Loucy (cell line): Measurements from ENCODE around the gene STARD13.

Experiments used
- H2AFZ ChIP-seq: fragments of 200-600 bp; sonication (generic); 2 replicates; pipeline ENCODE4 v1.6.0; 2016; ENCODE audit warnings: antibody characterized with exemption, mild to moderate bottlenecking, low read length, moderate library complexity
- H3F3A ChIP-seq: fragments of 200-600 bp; 2 replicates; pipeline ENCODE4 v1.6.0; 2016; ENCODE audit warnings: antibody characterized with exemption, low read depth, mild to moderate bottlenecking
- H3K27me3 ChIP-seq: fragments of 200-600 bp; sonication (generic); 2 replicates; pipeline ENCODE4 v1.6.1; 2014; ENCODE audit warnings: low read length, mild to moderate bottlenecking; ENCODE audit not compliant: insufficient read depth, poor library complexity, severe bottlenecking
- H3K36me3 ChIP-seq: fragments of 200-600 bp; sonication (generic); 2 replicates; pipeline ENCODE4 v1.6.1; 2016; ENCODE audit warnings: low read length; ENCODE audit not compliant: insufficient read depth
- H3K4me1 ChIP-seq: fragments of 200-600 bp; sonication (generic); 2 replicates; pipeline ENCODE4 v1.5.1; 2014; ENCODE audit warnings: low read length, mild to moderate bottlenecking; ENCODE audit not compliant: insufficient read depth, poor library complexity, severe bottlenecking
- H3K4me2 ChIP-seq: fragments of 200-600 bp; sonication (generic); 2 replicates; pipeline ENCODE4 v1.6.0; 2014; ENCODE audit warnings: antibody characterized with exemption, low read length, low read depth, mild to moderate bottlenecking; ENCODE audit not compliant: poor library complexity, severe bottlenecking
- H3K4me3 ChIP-seq: fragments of 200-600 bp; sonication (generic); 2 replicates; pipeline ENCODE4 v1.5.1; 2014; ENCODE audit warnings: low read length, mild to moderate bottlenecking, mixed read lengths; ENCODE audit not compliant: poor library complexity, severe bottlenecking
- H3K79me2 ChIP-seq: fragments of 200-600 bp; sonication (generic); 2 replicates; pipeline ENCODE4 v1.6.1; 2014; ENCODE audit warnings: low read length; ENCODE audit not compliant: insufficient read depth
- H3K9ac ChIP-seq: fragments of 200-600 bp; sonication (generic); 2 replicates; pipeline ENCODE4 v1.6.0; 2014; ENCODE audit warnings: mild to moderate bottlenecking, low read depth, low read length, moderate library complexity; ENCODE audit not compliant: poor library complexity, severe bottlenecking
- H3K9me2 ChIP-seq: fragments of 200-600 bp; sonication (generic); replicated peaks from 2 replicates; pipeline ENCODE4 v1.6.1; 2016; ENCODE audit warnings: low read depth, low read length, mixed read lengths
- H3K9me3 ChIP-seq: fragments of 200-600 bp; sonication (generic); 2 replicates; pipeline ENCODE4 v1.6.1; 2014; ENCODE audit warnings: mild to moderate bottlenecking, antibody characterized with exemption, low read length, low read depth; ENCODE audit not compliant: insufficient read depth
- H4K20me1 ChIP-seq: fragments of 200-600 bp; sonication (generic); 2 replicates; pipeline ENCODE4 v1.6.0; 2014; ENCODE audit warnings: antibody characterized with exemption, low read length, mild to moderate bottlenecking; ENCODE audit not compliant: insufficient read depth, poor library complexity, severe bottlenecking
- CTCF ChIP-seq: fragments of 200-600 bp; sonication (generic); conservative IDR thresholded peaks from 2 replicates; pipeline ENCODE4 v1.5.1; 2014; ENCODE audit warnings: mild to moderate bottlenecking, antibody characterized with exemption, low read length
- EZH2phosphoT487 ChIP-seq: fragments of 200-600 bp; IDR thresholded peaks from 2 replicates; pipeline ENCODE4 v1.6.1; 2018; ENCODE audit warnings: antibody characterized with exemption, mild to moderate bottlenecking, moderate library complexity, borderline replicate concordance

STARD13 gene

GRCh38 chr13:33326246-33326645, 40.7 kb upstream of the STARD13 start:
- no peak overlapping the region for H3K4me2 ChIP-seq
- no peaks in the 10 kb centered on the region for H3K4me1 ChIP-seq
- TF ChIP-seq CTCF: no peak
- no peak for TF ChIP-seq EZH2phosphoT487
- no peak overlapping the region for H3K9ac ChIP-seq
- 0 out of 2 replicates have a peak overlapping the region, but pooled peaks have one; percentile 33 for H2AFZ ChIP-seq
- no peaks in the 10 kb centered on the region for H3K27me3 ChIP-seq
- H4K20me1 ChIP-seq: no peaks in the 10 kb centered on the region
- no peaks in the 10 kb centered on the region for H3K9me2 ChIP-seq
- H3F3A ChIP-seq: no peaks in the 10 kb centered on the region
- no peaks in the 10 kb centered on the region for H3K36me3 ChIP-seq
- H3K9me3 ChIP-seq: no peaks in the 10 kb centered on the region
- H3K79me2 ChIP-seq: no peaks in the 10 kb centered on the region
- H3K4me3 ChIP-seq: no peak overlapping the region

GRCh38 chr13:33323801-33324510, 38.4 kb upstream of the STARD13 start:
- no peaks in the 10 kb centered on the region for H3F3A ChIP-seq
- H3K9me2 ChIP-seq: no peaks in the 10 kb centered on the region
- H3K27me3 ChIP-seq: no peaks in the 10 kb centered on the region
- no peak overlapping the region for H3K4me3 ChIP-seq
- H3K4me1 ChIP-seq: no peaks in the 10 kb centered on the region
- no peaks in the 10 kb centered on the region for H3K36me3 ChIP-seq
- H4K20me1 ChIP-seq: no peaks in the 10 kb centered on the region
- no peak overlapping the region for H3K4me2 ChIP-seq
- H3K9me3 ChIP-seq: no peaks in the 10 kb centered on the region
- TF ChIP-seq EZH2phosphoT487 (no peak), CTCF (no peak)
- no peak overlapping the region for H3K9ac ChIP-seq
- no peaks in the 10 kb centered on the region for H3K79me2 ChIP-seq
- no peak overlapping the region for H2AFZ ChIP-seq

GRCh38 chr13:33322965-33323668, 37.6 kb upstream of the STARD13 start:
- Histone ChIP-seq H4K20me1 (no peaks in the 10 kb centered on the region), H3K9me2 (no peaks in the 10 kb centered on the region), H3K4me2 (no peak overlapping the region), H3K79me2 (no peaks in the 10 kb centered on the region), H3K27me3 (no peaks in the 10 kb centered on the region), H3K9me3 (no peaks in the 10 kb centered on the region), H3F3A (no peaks in the 10 kb centered on the region), H3K4me3 (no peak overlapping the region), H3K36me3 (no peaks in the 10 kb centered on the region), H3K9ac (no peak overlapping the region), H2AFZ (no peak overlapping the region), H3K4me1 (no peaks in the 10 kb centered on the region)
- no peak for TF ChIP-seq CTCF
- TF ChIP-seq EZH2phosphoT487: no peak
